BE2C (cell line): ENCODE results near the gene PLEKHF1.

ENCODE experiments used
- DNase-seq: peaks from one replicate; pipeline ENCODE4 v3.0.0-alpha.2; 2020
- H3K27me3 ChIP-seq: fragments of 250-450 bp; sonication (Bioruptor Pico); 2 replicates; pipeline ENCODE4 v1.5.1; 2020; ENCODE audit warnings: mild to moderate bottlenecking
- H3K36me3 ChIP-seq: fragments of 250-450 bp; sonication (Bioruptor Pico); 2 replicates; pipeline ENCODE4 v1.5.1; 2020; ENCODE audit warnings: mild to moderate bottlenecking
- H3K4me1 ChIP-seq: fragments of 250-450 bp; sonication (Bioruptor Pico); 2 replicates; pipeline ENCODE4 v1.5.1; 2020
- H3K4me3 ChIP-seq: 2 replicates; pipeline ENCODE4 v1.5.1; 2011; ENCODE audit warnings: low read depth, low read length
- H3K9me3 ChIP-seq: fragments of 250-450 bp; sonication (Bioruptor Pico); 2 replicates; pipeline ENCODE4 v1.5.1; 2020
- CTCF ChIP-seq: IDR thresholded peaks from 2 replicates; pipeline ENCODE4 v1.5.1; 2012; ENCODE audit warnings: mild to moderate bottlenecking, low read depth, low read length

Gene PLEKHF1

GRCh38 chr19:29682236-29682895, 17.1 kb downstream of the PLEKHF1 start:
- no peaks in the 10 kb centered on the region for H3K27me3 ChIP-seq
- no peak for DNase-seq
- H3K36me3 ChIP-seq = no peaks in the 10 kb centered on the region
- H3K4me1 ChIP-seq = no peaks in the 10 kb centered on the region
- no peak overlapping the region for H3K4me3 ChIP-seq
- TF ChIP-seq CTCF = no peak
- H3K9me3 ChIP-seq = no peaks in the 10 kb centered on the region

- TF ChIP-seq CTCF = no peak
- Histone ChIP-seq H3K36me3 (no peaks in the 10 kb centered on the region), H3K4me1 (no peaks in the 10 kb centered on the region), H3K27me3 (no peaks in the 10 kb centered on the region), H3K4me3 (no peak overlapping the region), H3K9me3 (no peaks in the 10 kb centered on the region)
- DNase-seq = no peak
Measured at GRCh38 chr19:29683009-29683408, 17.7 kb downstream of the PLEKHF1 start.

GRCh38 chr19:29685326-29685725, 20.1 kb downstream of the PLEKHF1 start:
- no peaks in the 10 kb centered on the region for H3K4me1 ChIP-seq
- DNase-seq = no peak

GRCh38 chr19:29686285-29686805, 21.1 kb downstream of the PLEKHF1 start:
- Histone ChIP-seq H3K4me3 (no peak overlapping the region), H3K4me1 (no peaks in the 10 kb centered on the region), H3K36me3 (no peaks in the 10 kb centered on the region), H3K9me3 (no peaks in the 10 kb centered on the region; the same call in 1 of the 2 replicates), H3K27me3 (no peaks in the 10 kb centered on the region)
- no peak for TF ChIP-seq CTCF
- no peak for DNase-seq

More at GRCh38 chr19:29685326-29685725, 20.1 kb downstream of the PLEKHF1 start:
- Histone ChIP-seq H3K9me3 (no peaks in the 10 kb centered on the region), H3K36me3 (no peaks in the 10 kb centered on the region), H3K27me3 (no peaks in the 10 kb centered on the region), H3K4me3 (no peak overlapping the region)
- TF ChIP-seq CTCF = no peak

GRCh38 chr19:29687244-29687896, 22.1 kb downstream of the PLEKHF1 start:
- no peaks in the 10 kb centered on the region for H3K27me3 ChIP-seq
- H3K9me3 ChIP-seq = no peaks in the 10 kb centered on the region; the same call in 1 of the 2 replicates
- H3K4me3 ChIP-seq = no peak overlapping the region
- no peaks in the 10 kb centered on the region for H3K4me1 ChIP-seq
- no peak for DNase-seq
- no peak for TF ChIP-seq CTCF
- no peaks in the 10 kb centered on the region for H3K36me3 ChIP-seq
